GM18870 (cell line): ENCODE data around the gene TTC33.

Experiments used
- ATAC-seq: cut with Tn5 transposase; IDR thresholded peaks from one replicate; pipeline ENCODE4 v1.9.1; 2021; ENCODE audit warnings: moderate library complexity; ENCODE audit not compliant: unreplicated experiment

TTC33 gene

GRCh38 chr5:40681363-40682153 lies 74.2 kb downstream of the TTC33 start:
- ATAC-seq: no peak

- no peak for ATAC-seq
These were observed 74.9 kb downstream of the TTC33 start for GRCh38 chr5:40680741-40681362.

GRCh38 chr5:40679913-40680681 lies 75.7 kb downstream of the TTC33 start, which contains the start of gene PTGER4:
PTGER4 (plus strand) TSS chr5:40679915; CDS start chr5:40680994, 1,079 bp downstream.
- ATAC-seq: peak; percentile 27

- ATAC-seq: peak; percentile 46
These were observed 76.4 kb downstream of the TTC33 start for GRCh38 chr5:40679148-40679912.

GRCh38 chr5:40678460-40679147 lies 77.2 kb downstream of the TTC33 start:
- ATAC-seq: no peak

- ATAC-seq: peak; percentile 24
These were observed 77.7 kb downstream of the TTC33 start for GRCh38 chr5:40678026-40678425.

GRCh38 chr5:40677456-40677855 lies 78.3 kb downstream of the TTC33 start:
- ATAC-seq: no peak

GRCh38 chr5:40676613-40677343 lies 79.0 kb downstream of the TTC33 start:
- ATAC-seq: no peak

GRCh38 chr5:40675396-40676133 lies 80.2 kb downstream of the TTC33 start:
- ATAC-seq: no peak

- no peak for ATAC-seq
These were observed 81.0 kb downstream of the TTC33 start for GRCh38 chr5:40674661-40675235.

GRCh38 chr5:40672425-40672824 lies 83.3 kb downstream of the TTC33 start:
- ATAC-seq: no peak

GRCh38 chr5:40669606-40670390 lies 86.0 kb downstream of the TTC33 start:
- no peak for ATAC-seq

GRCh38 chr5:40667161-40667663 lies 88.5 kb downstream of the TTC33 start:
- no peak for ATAC-seq

- ATAC-seq: no peak
These were observed 89.1 kb downstream of the TTC33 start for GRCh38 chr5:40666657-40667056.

GRCh38 chr5:40665635-40666298 lies 90.0 kb downstream of the TTC33 start:
- ATAC-seq: no peak

- no peak for ATAC-seq
These were observed 95.0 kb downstream of the TTC33 start for GRCh38 chr5:40660751-40661150.

- ATAC-seq: no peak
These were observed 99.0 kb downstream of the TTC33 start for GRCh38 chr5:40656766-40657165.
